ENCODE measurements around the gene HEMGN.

Gene HEMGN

GRCh38 chr9:97907632-97908031, 30.3 kb downstream of the HEMGN start:
- Histone ChIP-seq H3K36me3 (replicated peaks; ENCODE audit: insufficient read depth, low read length) (peaks cover 2% of the 10 kb centered on the region; the same call in 1 of the 2 replicates), H3F3A (ENCODE audit: insufficient read depth, low read length) (no peaks in the 10 kb centered on the region), H3K9ac (ENCODE audit: low read length) (no peak overlapping the region), H4K20me1 (ENCODE audit: insufficient read depth, low read length) (no peaks in the 10 kb centered on the region), H3K4me2 (ENCODE audit: low read depth, low read length) (no peak overlapping the region), H3K9me2 (replicated peaks; ENCODE audit: insufficient read depth, low read length) (no peaks in the 10 kb centered on the region), H3K4me3 (ENCODE audit: low read length) (no peak overlapping the region), H3K79me2 (ENCODE audit: low read length) (peaks cover 12% of the 10 kb centered on the region), H3K27me3 (replicated peaks; ENCODE audit: insufficient read depth, low read length) (no peaks in the 10 kb centered on the region), H3K4me1 (ENCODE audit: low read length) (no peaks in the 10 kb centered on the region), H3K9me3 (replicated peaks; ENCODE audit: insufficient read depth, low read length) (no peaks in the 10 kb centered on the region), H3K27ac (ENCODE audit: low read length) (no peak overlapping the region), H2AFZ (ENCODE audit: low read length) (no peak overlapping the region)
- no peak for TF ChIP-seq EZH2phosphoT487 (IDR thresholded peaks at IDR 0.05; ENCODE audit: low read length)
- no peak for TF ChIP-seq CTCF (IDR thresholded peaks at IDR 0.05; ENCODE audit: low read length)
- TF ChIP-seq EZH2 (optimal IDR thresholded peaks at IDR 0.05; ENCODE audit: low read depth, low read length): no peak
- DNase-seq: no peak

GRCh38 chr9:97907046-97907445, 30.9 kb downstream of the HEMGN start:
- Histone ChIP-seq H3K4me3 (ENCODE audit: low read length) (no peak overlapping the region), H3K4me2 (ENCODE audit: low read depth, low read length) (no peak overlapping the region), H3K9ac (ENCODE audit: low read length) (no peak overlapping the region), H3K4me1 (ENCODE audit: low read length) (no peaks in the 10 kb centered on the region), H3K9me2 (replicated peaks; ENCODE audit: insufficient read depth, low read length) (no peaks in the 10 kb centered on the region), H3K9me3 (replicated peaks; ENCODE audit: insufficient read depth, low read length) (no peaks in the 10 kb centered on the region), H4K20me1 (ENCODE audit: insufficient read depth, low read length) (no peaks in the 10 kb centered on the region), H2AFZ (ENCODE audit: low read length) (no peak overlapping the region), H3K79me2 (ENCODE audit: low read length) (peaks cover 12% of the 10 kb centered on the region), H3K36me3 (replicated peaks; ENCODE audit: insufficient read depth, low read length) (no peaks in the 10 kb centered on the region; the same call in 1 of the 2 replicates), H3K27ac (ENCODE audit: low read length) (no peak overlapping the region), H3K27me3 (replicated peaks; ENCODE audit: insufficient read depth, low read length) (no peaks in the 10 kb centered on the region), H3F3A (ENCODE audit: insufficient read depth, low read length) (no peaks in the 10 kb centered on the region)
- no peak for TF ChIP-seq CTCF (IDR thresholded peaks at IDR 0.05; ENCODE audit: low read length)
- TF ChIP-seq EZH2 (optimal IDR thresholded peaks at IDR 0.05; ENCODE audit: low read depth, low read length): no peak
- TF ChIP-seq EZH2phosphoT487 (IDR thresholded peaks at IDR 0.05; ENCODE audit: low read length): no peak
- no peak for DNase-seq

- H3K9ac ChIP-seq (ENCODE audit: low read length): no peak overlapping the region
- no peak overlapping the region for H3K4me2 ChIP-seq (ENCODE audit: low read depth, low read length)
- H3K4me1 ChIP-seq (ENCODE audit: low read length): no peaks in the 10 kb centered on the region
- H3K9me3 ChIP-seq (replicated peaks; ENCODE audit: insufficient read depth, low read length): no peaks in the 10 kb centered on the region
- no peak for TF ChIP-seq EZH2 (optimal IDR thresholded peaks at IDR 0.05; ENCODE audit: low read depth, low read length)
- TF ChIP-seq CTCF (IDR thresholded peaks at IDR 0.05; ENCODE audit: low read length): no peak
- DNase-seq: no peak
- no peaks in the 10 kb centered on the region for H3F3A ChIP-seq (ENCODE audit: insufficient read depth, low read length)
- H3K36me3 ChIP-seq (replicated peaks; ENCODE audit: insufficient read depth, low read length): no peaks in the 10 kb centered on the region; the same call in 1 of the 2 replicates
- no peak overlapping the region for H3K27ac ChIP-seq (ENCODE audit: low read length)
- H4K20me1 ChIP-seq (ENCODE audit: insufficient read depth, low read length): no peaks in the 10 kb centered on the region
- peaks cover 12% of the 10 kb centered on the region for H3K79me2 ChIP-seq (ENCODE audit: low read length)
- H3K4me3 ChIP-seq (ENCODE audit: low read length): no peak overlapping the region
- no peaks in the 10 kb centered on the region for H3K9me2 ChIP-seq (replicated peaks; ENCODE audit: insufficient read depth, low read length)
- H2AFZ ChIP-seq (ENCODE audit: low read length): no peak overlapping the region
- no peaks in the 10 kb centered on the region for H3K27me3 ChIP-seq (replicated peaks; ENCODE audit: insufficient read depth, low read length)
Observed at GRCh38 chr9:97906236-97906831, 31.6 kb downstream of the HEMGN start.
